ENCODE measurements around the gene NHSL1.

DNA sequence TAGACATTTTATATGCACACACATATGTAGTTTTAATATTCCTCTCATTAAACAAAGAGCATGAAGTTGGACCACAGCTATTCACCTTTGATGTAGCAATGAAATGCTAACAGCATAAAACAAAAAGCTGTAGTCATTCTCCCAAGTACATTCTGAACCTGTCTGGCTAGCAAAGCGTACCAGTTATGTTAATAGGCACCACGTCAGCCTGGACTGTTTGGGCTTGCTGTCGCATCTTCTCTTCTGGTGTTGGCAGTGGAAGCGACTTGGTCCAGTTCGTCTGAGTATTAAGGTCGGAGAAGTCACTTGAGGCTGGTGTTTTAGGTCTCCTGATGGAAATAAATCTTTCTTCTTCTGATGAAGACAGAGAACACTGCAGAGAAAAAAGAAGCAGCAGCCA lies 52.5 kb downstream of the NHSL1 start:
- TF ChIP-seq POLR2A (IDR thresholded peaks at IDR 0.05; ENCODE audit: low read depth, low read length) (no peak), POLR2AphosphoS5 (IDR thresholded peaks at IDR 0.05; ENCODE audit: low read depth, low read length) (no peak), TAF1 (IDR thresholded peaks at IDR 0.05; ENCODE audit: borderline replicate concordance, low read depth, low read length) (no peak)

Data from GM12892 (cell line).